ENCODE results near the gene CHST7. TPM values are rescaled to one million over a fixed set of nuclear protein-coding genes. Genes with fewer than 3 reads are reported as not detected.

The CHST7 gene
- total RNA-seq, 4 donors from 2014 or later = 4.9 to 10.3 (median 7.6) TPM

DNA sequence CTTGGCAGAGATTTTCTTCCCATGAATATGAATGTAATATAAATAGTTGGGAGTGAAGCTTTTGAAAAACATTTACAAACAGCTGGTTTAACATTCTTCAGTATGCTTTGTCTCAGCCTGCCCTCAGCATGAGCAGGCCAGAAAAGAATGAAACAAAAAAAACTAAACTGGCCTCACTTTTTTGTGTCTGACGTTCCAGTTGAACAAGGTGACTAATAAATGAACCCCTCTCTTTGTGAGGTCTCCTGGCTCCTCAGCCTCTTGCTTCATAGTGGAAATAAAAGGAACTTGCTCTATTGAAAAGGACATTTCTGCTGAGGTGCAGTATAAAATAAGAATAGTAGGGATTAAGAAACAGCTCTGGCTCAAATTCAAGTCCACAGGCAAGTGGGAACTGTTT, 9.4 kb downstream of the CHST7 start:
- no peak for TF ChIP-seq EP300 (IDR thresholded peaks at IDR 0.05; ENCODE audit: low read depth)
- TF ChIP-seq, protein P1, sequence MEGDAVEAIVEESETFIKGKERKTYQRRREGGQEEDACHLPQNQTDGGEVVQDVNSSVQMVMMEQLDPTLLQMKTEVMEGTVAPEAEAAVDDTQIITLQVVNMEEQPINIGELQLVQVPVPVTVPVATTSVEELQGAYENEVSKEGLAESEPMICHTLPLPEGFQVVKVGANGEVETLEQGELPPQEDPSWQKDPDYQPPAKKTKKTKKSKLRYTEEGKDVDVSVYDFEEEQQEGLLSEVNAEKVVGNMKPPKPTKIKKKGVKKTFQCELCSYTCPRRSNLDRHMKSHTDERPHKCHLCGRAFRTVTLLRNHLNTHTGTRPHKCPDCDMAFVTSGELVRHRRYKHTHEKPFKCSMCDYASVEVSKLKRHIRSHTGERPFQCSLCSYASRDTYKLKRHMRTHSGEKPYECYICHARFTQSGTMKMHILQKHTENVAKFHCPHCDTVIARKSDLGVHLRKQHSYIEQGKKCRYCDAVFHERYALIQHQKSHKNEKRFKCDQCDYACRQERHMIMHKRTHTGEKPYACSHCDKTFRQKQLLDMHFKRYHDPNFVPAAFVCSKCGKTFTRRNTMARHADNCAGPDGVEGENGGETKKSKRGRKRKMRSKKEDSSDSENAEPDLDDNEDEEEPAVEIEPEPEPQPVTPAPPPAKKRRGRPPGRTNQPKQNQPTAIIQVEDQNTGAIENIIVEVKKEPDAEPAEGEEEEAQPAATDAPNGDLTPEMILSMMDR (IDR thresholded peaks at IDR 0.05) = no peak
- TF ChIP-seq POLR2AphosphoS5 (IDR thresholded peaks at IDR 0.05) = no peak
- TF ChIP-seq POLR2A (IDR thresholded peaks at IDR 0.05) = no peak
- in situ Hi-C loops (cut with MboI; ENCODE audit: low pct_ligation_motif_present in 1 of 4, low pct_unique_long_range_greater_than_20kb in 1 of 4, low sequenced_read_pairs in 3 of 4) = no loop called here
- no peak for DNase-seq
- Histone ChIP-seq H3K4me1 (no peaks in the 10 kb centered on the region), H3K4me3 (no peak overlapping the region), H3K9me3 (no peaks in the 10 kb centered on the region), H3K36me3 (no peaks in the 10 kb centered on the region), H3K27me3 (no peaks in the 10 kb centered on the region), H3K27ac (peak overlapping the region in 2 of 4 donors; percentile 21 to 41)
- intact Hi-C loops (cut with DNase I; ENCODE audit: low total_unique reads) = no loop called here
- 14 to 42% methylated on average over 1 of the region's 1 CpG for WGBS, 2 donors (ENCODE audit: low coverage in 1 of 2)

DNA sequence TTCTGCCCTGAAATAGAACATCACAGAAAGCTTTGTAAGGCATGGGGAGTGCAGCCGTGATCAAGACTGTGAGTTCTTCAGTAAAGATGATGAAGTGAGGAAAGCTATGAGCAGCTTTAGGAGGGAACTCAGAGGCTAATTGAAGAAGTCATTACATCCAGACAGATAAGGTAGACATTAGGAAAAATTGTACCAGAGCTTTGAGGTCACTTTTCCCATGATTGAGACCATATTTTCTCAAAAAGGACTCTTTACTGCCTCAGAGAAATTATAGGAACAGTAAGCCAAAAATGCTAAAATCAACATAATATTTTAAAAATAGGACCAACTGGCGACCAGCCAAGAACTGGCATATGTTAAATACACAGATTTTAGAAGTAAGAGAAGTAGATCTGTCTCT, 11.2 kb downstream of the CHST7 start:
- H3K27ac ChIP-seq = no peak overlapping the region
- no peaks in the 10 kb centered on the region for H3K4me1 ChIP-seq
- no peaks in the 10 kb centered on the region for H3K27me3 ChIP-seq
- intact Hi-C loops (cut with DNase I; ENCODE audit: low total_unique reads) = no loop called here
- TF ChIP-seq EP300 (IDR thresholded peaks at IDR 0.05; ENCODE audit: low read depth) = no peak
- TF ChIP-seq POLR2AphosphoS5 (IDR thresholded peaks at IDR 0.05) = no peak
- no peak for TF ChIP-seq POLR2A (IDR thresholded peaks at IDR 0.05)
- TF ChIP-seq, protein P1 (IDR thresholded peaks at IDR 0.05) = no peak
- no peaks in the 10 kb centered on the region for H3K36me3 ChIP-seq
- H3K9me3 ChIP-seq = no peaks in the 10 kb centered on the region
- H3K4me3 ChIP-seq = no peak overlapping the region
- in situ Hi-C loops (cut with MboI; ENCODE audit: low pct_ligation_motif_present in 1 of 4, low pct_unique_long_range_greater_than_20kb in 1 of 4, low sequenced_read_pairs in 3 of 4) = no loop called here
- no peak for DNase-seq
- WGBS, 2 donors (ENCODE audit: low coverage in 1 of 2) = 60 to 100% methylated on average over 1 to 2 of the region's 2 CpGs

DNA sequence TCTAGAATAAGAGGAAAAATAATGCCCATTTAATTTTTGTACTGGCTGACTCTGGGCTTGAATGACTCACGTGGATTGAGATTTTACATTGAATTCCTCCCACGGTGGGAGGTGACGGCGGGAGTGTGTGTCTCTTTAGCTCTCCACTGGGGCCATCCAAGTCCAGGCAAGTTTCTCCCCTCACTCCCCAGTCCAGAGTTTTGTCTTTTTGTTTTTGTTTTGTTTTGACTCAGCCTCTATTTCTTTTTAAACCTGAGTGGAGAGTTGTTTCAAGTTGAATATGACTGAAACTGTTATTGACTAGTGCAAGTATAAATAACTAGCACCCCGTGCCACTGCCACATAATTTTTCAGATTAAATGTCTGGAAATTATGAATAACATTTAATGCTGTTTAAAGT, 13.6 kb downstream of the CHST7 start:
- Histone ChIP-seq H3K4me1 (no peaks in the 10 kb centered on the region), H3K27ac (peak overlapping the region in 2 of 4 donors; percentile 12 to 64), H3K27me3 (no peaks in the 10 kb centered on the region), H3K4me3 (no peak overlapping the region), H3K9me3 (no peaks in the 10 kb centered on the region), H3K36me3 (no peaks in the 10 kb centered on the region)
- intact Hi-C loops (cut with DNase I; ENCODE audit: low total_unique reads) (no loop called here), in situ Hi-C loops (cut with MboI; ENCODE audit: low pct_ligation_motif_present in 1 of 4, low pct_unique_long_range_greater_than_20kb in 1 of 4, low sequenced_read_pairs in 3 of 4) (no loop called here)
- no peak for TF ChIP-seq POLR2AphosphoS5 (IDR thresholded peaks at IDR 0.05)
- WGBS, 2 donors (ENCODE audit: low coverage in 1 of 2) = 59% methylated on average over 5 of the region's 5 CpGs; no CpG with 5 or more reads in 1 of the 2 donors
- DNase-seq = no peak

DNA sequence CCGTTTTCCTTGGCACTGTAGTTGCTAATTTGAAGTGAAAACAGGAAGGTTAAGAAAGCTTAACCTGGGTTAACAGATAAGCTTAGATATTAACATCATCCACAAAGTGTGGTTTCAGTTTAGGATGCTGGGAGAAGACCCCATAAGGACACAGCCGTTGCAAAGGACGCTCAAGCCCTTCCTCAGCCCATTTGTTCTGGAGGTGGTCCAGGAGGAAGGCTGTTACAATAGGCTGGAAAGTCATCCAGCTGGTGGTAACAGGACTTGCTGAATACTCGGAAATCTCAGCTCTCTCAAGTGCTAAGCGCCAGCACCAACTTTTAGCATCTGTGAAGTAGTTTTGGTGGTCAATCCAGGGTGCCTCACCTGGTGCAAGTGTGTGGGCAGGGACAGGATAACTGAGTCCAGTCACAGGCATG, 14.2 kb downstream of the CHST7 start:
- TF ChIP-seq POLR2A (IDR thresholded peaks at IDR 0.05) = no peak
- TF ChIP-seq, protein P1 (IDR thresholded peaks at IDR 0.05) = no peak
- no peak for TF ChIP-seq EP300 (IDR thresholded peaks at IDR 0.05; ENCODE audit: low read depth)
- no peak for TF ChIP-seq POLR2AphosphoS5 (IDR thresholded peaks at IDR 0.05)
- no peak for DNase-seq
- Histone ChIP-seq H3K4me1 (no peaks in the 10 kb centered on the region), H3K27me3 (no peaks in the 10 kb centered on the region), H3K9me3 (no peaks in the 10 kb centered on the region), H3K27ac (peak overlapping the region in 3 of 4 donors; percentile 38 to 64 (median 38)), H3K36me3 (no peaks in the 10 kb centered on the region), H3K4me3 (no peak overlapping the region)
- WGBS, 2 donors (ENCODE audit: low coverage in 1 of 2) = 10 to 31% methylated on average over 1 to 5 of the region's 5 CpGs
- intact Hi-C loops (cut with DNase I; ENCODE audit: low total_unique reads) = no loop called here
- in situ Hi-C loops (cut with MboI; ENCODE audit: low pct_ligation_motif_present in 1 of 4, low pct_unique_long_range_greater_than_20kb in 1 of 4, low sequenced_read_pairs in 3 of 4) = no loop called here

DNA sequence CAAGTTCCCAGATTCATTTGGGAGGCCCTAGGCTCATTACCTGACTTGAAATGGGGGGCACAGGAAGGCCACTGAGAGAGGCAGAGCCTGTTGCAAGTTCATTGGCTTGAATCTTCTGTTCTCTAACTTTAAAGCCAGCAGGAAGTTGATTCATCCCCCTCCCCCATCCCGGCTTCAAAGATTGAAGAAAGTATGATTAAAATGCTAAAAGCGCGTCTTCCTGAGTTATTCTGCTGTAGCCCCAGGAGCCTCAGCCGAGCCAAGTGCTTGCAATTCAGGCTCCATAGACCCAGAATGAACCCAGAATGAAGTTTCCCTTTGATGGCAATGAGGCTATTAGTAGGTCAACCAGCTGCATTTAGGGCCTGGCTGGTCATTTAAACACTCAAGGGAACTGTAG, 14.7 kb downstream of the CHST7 start:
- Histone ChIP-seq H3K4me3 (no peak overlapping the region), H3K27me3 (no peaks in the 10 kb centered on the region), H3K4me1 (no peaks in the 10 kb centered on the region), H3K36me3 (no peaks in the 10 kb centered on the region), H3K9me3 (no peaks in the 10 kb centered on the region), H3K27ac (peak overlapping the region in 3 of 4 donors; percentile 38 to 64 (median 38))
- in situ Hi-C loops (cut with MboI; ENCODE audit: low pct_ligation_motif_present in 1 of 4, low pct_unique_long_range_greater_than_20kb in 1 of 4, low sequenced_read_pairs in 3 of 4) (no loop called here), intact Hi-C loops (cut with DNase I; ENCODE audit: low total_unique reads) (no loop called here)
- DNase-seq = peak; percentile 20
- WGBS, 2 donors (ENCODE audit: low coverage in 1 of 2) = 57% methylated on average over 4 of the region's 4 CpGs; no CpG with 5 or more reads in 1 of the 2 donors
- TF ChIP-seq POLR2AphosphoS5 (IDR thresholded peaks at IDR 0.05) = no peak
- TF ChIP-seq EP300 (IDR thresholded peaks at IDR 0.05; ENCODE audit: low read depth) = no peak
- TF ChIP-seq, protein P1 (IDR thresholded peaks at IDR 0.05) = no peak
- no peak for TF ChIP-seq POLR2A (IDR thresholded peaks at IDR 0.05)
